Activated CD8-positive, alpha-beta memory T cell treated with anti-CD3 and anti-CD28 coated beads for 36 hours (primary cell): ENCODE results near the gene CALM1. TPM values are rescaled to one million over a fixed set of nuclear protein-coding genes. Genes with fewer than 3 reads are reported as not detected.

Experiments
- CTCF ChIA-PET: fragments of 350-600 bp; sonication (Branson Sonifier 250); formaldehyde crosslinking; loops from one replicate; lab custom pipeline; 2021; ENCODE audit warnings: antibody characterized with exemption; lab: Charles Lee
- POLR2A ChIA-PET: fragments of 350-600 bp; sonication (Branson Sonifier 250); formaldehyde crosslinking; loops from one replicate; lab custom pipeline; 2021; ENCODE audit warnings: antibody characterized with exemption; lab: Charles Lee
- total RNA-seq, 2 experiments: library from RNA; stranded (reverse); gene quantifications; one replicate each; pipeline ENCODE4 v1.2.3, GENCODE V29; 2021

CALM1 gene
- total RNA-seq, 2 experiments from 2014 or later = 530 to 542 TPM

DNA sequence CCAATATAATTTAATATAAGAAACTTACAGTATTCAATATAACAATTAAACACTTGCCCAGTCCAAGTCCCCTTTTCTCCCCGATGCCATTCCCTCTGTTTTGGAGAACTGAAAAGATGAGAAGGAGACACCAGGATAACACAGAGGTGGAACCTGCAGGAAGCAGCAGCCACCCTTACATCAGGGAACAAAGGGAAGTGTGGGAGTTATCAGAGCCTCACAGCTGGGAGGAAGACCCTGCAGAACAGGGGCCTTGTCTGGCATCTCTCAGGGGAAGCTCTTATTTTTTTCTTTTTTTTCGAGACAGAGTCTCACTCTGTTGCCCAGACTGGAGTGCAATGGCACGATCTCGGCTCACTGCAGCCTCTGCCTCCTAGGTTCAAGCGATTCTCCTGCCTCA, 52.6 kb downstream of the CALM1 start:
- POLR2A ChIA-PET = no interaction called here
- CTCF ChIA-PET = no interaction called here

DNA sequence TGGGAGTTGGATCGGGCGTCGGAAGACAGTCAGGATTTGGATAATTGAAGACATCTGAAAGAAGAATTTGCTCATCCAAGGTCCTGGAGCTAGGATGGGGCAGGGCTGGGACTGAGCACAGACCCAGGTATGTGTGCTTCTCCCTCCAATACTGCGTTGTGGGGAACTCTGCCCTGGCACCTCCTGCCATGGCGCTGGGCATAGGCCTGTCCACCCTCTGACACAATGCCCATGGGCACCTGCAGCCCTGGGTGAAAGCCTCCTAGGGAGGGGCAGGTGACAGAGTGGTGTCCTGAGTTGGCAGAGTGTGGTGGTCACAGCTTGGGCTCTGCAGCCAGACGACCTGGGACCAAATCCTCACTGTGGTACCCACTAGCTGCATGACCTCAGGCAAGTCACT, 53.3 kb downstream of the CALM1 start:
- CTCF ChIA-PET = no interaction called here
- POLR2A ChIA-PET = no interaction called here

DNA sequence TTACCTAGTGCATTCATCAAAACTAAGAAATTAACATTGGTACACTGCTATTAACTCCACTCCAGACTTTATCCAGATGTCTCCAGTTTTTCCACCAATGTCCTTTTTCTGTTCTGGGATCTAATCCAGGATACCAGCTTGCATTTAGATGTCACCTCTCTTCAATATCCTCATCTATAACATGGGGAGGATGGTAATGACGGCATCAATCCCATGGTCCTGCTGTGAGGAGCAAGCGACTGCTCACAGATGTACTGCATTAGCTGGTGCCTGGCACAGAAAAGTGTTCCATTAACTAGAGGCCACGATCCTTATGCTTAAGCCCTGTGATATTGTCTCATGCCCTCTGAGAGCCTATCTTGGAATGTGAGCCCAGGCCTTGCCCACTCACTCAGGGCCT, 53.8 kb downstream of the CALM1 start:
- ChIA-PET POLR2A (no interaction called here), CTCF (no interaction called here)

DNA sequence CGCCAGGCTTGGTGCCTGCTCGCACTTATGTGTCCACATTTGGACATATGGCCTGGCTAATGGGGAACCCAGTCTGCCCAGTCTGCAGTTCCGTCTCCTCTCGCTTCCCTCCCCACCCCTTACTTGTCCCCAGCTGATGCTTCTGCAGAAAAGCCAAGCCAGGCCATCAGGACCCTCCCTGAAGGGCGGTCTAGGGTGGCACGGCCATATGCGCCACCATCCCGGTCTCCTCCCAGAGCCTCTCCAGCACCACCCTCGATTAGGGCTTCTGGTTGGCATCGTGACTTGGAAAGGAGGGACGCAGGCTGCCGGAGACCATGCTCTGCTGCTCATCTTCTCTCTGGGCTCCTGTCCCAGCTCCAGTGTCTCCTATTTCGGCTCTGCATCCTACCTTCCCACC, 54.6 kb downstream of the CALM1 start:
- CTCF ChIA-PET = no interaction called here
- POLR2A ChIA-PET = no interaction called here

DNA sequence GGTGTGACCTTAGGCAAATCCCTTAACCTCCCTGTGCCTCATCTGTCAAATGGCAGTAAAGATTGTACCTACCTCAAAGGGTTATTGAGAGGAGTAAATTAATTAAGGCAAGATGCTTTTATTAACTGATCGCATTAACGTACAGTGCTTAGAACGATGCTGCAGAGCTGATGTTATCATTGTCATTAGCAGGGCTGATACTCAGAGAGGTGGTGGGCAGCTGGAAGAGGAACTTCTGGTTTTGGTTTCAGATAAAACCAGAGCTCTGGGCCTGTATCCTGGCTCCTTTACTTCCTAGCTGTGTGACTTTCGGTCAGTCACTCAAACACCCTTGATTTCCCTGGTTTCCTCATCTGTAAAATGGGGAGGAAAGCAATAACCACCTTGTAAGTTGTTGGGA, 55.1 kb downstream of the CALM1 start:
- POLR2A ChIA-PET = no interaction called here
- CTCF ChIA-PET = no interaction called here

DNA sequence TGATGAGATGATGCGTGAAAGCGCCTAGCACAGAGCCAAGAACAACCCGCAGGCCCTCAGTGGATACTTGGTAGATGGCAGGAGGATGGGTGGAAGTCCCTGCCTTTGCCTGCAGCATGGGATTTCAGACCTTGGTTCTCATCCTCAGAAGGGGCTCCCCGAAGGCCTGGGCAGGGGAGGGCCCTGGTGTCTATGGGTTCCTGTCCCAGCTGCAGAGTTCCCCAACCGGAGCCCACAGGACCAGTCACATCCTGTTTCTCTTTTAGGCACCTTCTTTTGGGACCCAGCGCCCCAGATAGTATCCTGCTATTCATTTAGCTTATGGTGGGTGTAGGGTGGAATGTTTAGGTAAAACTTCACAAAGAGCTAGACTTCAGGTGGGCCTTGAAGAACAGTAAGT, 55.5 kb downstream of the CALM1 start:
- POLR2A ChIA-PET = no interaction called here
- CTCF ChIA-PET = no interaction called here

DNA sequence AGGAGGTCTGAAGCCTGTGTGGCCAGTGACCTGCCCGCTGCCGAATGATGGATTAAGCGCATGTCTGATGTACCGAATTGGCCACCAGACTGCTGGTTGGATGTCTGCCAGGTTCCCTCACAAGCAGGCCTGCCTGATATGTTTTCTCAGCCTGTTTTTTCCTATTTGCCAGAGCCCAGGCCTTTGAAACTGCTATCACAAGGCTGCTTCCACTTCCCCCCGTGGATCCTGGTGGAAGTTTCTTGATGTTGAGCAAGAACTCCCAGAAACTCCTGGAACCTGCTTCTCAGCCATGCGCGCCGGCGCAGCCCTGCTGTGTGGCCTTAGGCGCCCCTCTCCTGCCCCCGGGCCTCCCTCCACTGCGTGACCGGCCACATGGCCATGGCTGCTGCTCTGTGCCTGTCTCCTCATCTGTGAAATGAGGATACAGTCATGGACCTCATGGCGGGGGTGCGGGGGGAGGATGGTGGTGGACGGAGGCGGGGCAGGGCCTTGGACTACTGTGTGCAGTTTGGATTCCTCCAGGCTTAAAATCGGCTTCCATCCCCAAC, 56.6 kb downstream of the CALM1 start:
- CTCF ChIA-PET = no interaction called here

DNA sequence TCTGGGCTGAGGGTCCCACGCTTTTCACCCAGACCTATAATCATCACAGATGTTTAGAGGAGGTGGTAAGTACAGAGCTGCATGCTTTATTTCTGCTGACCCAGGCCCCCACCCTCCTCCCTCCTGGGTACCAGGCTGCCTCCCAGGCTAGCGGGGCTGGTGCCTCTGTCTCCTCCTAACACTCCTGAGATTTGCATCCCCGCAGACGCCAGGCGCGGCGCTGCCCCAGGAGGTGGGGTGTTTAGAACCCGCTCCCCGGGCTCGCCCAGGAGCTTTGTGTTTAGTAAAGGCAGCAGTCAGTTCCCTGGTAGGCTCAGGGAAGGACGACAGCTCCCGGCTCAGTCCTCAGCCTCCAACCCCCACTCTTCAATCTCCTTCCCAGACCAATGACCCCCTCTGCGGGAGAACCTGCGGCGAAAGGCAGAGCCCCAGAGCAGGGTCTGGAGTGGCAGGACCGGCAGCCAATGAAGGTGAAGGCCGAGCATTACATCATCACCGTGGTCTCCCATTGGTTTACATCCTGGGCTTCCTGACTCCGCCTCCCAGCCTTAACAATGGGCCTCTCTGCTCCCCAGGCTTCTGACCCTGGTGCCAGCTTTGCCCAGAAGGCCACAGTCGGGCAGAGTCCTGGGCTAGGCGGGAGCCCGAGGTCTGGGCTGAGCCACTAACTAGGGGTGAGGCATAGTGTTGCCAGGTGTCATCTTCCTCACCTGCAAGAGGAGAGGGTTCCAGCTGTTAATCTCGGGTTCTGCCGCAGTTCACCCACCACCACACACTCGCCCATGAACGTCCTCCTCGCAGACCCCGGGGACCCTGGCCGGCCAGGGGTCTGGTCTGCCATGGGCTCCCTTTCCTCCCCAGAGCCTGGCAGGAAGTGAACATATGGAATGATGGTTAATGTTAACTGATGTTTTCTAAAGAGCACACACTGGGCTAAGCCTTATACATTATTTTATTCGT, 57.5 kb downstream of the CALM1 start:
- CTCF ChIA-PET = no interaction called here

More for the DNA sequence above, 56.6 kb downstream of the CALM1 start:
- POLR2A ChIA-PET = no interaction called here

DNA sequence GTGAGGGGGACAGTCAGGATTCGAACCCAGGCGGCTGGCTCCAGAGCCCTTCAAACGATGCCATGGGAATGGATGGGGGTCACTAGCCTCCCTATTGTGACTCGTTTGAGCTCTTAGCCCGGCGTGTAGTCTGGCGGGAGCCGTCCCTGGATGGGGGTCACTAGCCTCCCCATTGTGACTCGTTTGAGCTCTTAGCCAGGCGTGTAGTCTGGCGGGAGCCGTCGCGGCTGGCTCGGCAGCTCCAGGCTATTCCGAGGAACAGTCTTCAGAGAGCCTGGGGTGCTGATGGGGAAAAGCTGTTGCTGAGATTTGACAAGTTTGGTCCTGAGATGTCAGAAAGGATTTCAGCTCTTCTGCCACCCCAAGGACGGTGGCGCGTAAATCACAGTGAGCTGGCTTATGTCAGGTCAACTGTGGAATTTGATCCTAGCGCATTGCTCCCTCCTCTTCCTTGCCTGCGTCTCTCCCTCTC, 58.3 kb downstream of the CALM1 start:
- ChIA-PET CTCF (no interaction called here), POLR2A (no interaction called here)

More for the DNA sequence above, 57.5 kb downstream of the CALM1 start:
- POLR2A ChIA-PET = no interaction called here

DNA sequence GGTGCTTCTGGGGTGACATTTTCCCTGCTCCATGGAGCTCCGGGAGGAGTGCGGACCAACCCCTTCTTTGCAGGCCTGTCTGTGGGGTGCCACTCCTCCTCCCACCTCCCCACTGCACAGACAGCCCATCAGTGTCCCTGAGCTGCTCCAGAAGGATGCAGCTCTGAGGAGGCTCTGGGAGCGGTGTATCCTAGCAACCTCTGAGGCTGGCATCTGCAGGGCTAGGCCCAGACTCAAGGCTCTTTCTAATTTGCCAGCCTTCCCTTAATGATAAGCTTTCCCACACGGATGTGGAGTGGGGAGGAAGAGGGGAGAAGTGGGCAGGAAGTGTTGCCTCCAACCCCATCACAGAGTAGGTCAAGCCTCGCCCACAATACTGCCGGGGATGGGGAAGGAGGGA, 59.7 kb downstream of the CALM1 start:
- POLR2A ChIA-PET = no interaction called here
- CTCF ChIA-PET = no interaction called here

DNA sequence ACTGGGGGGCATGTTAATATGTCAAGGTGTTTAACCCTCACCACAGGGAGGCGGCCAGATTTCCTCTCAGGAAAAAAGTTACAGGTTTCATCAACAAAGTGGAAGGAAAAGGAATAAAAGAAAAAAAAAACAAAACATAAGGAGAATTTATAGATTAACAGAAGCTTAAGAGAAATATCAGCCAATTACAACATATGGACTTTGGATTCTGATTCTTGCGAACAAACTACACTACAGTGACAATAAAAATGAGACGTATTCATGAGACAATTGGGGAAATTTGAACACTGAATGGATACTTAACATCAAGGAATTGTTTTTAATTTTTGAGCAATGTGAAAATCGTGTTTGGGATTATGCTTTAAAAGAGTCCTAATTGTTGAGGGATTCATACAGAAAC, 60.4 kb downstream of the CALM1 start:
- ChIA-PET POLR2A (no interaction called here), CTCF (no interaction called here)

Other genes with a start within 250 kb of the CALM1 start
- gene PSMC1, start 140.5 kb upstream of the CALM1 start, total RNA-seq = 100 to 1,000 TPM; 126 to 152 TPM
- 10 to 100 TPM; 27.5 TPM for gene NRDE2, start 65.1 kb upstream of the CALM1 start, total RNA-seq